HepG2 (cell line): ENCODE results near the gene CXCL17. TPM values are rescaled to one million over a fixed set of nuclear protein-coding genes. Genes with fewer than 3 reads are reported as not detected.

Source experiments
- CBX5 ChIP-seq: sonication (generic); formaldehyde crosslinking; IDR thresholded peaks from 2 replicates; pipeline ENCODE4 v1.4.0; 2020; ENCODE audit warnings: missing genetic modification reagents, borderline replicate concordance
- CERS6 ChIP-seq: sonication (generic); formaldehyde crosslinking; IDR thresholded peaks from 2 replicates; pipeline ENCODE4 v1.5.0; 2020; ENCODE audit warnings: missing genetic modification reagents
- CREB1 ChIP-seq, 2 experiments: fragments of 450-650 bp in 1 of 2; IDR thresholded peaks; 2 replicates each; pipeline ENCODE4 v1.6.1; 2016 to 2017; ENCODE audit warnings: control low read depth in 1 of 2, mild to moderate bottlenecking in 1 of 2, missing compliant biosample characterization in 1 of 2, missing genetic modification characterization in 1 of 2
- DPF2 ChIP-seq: sonication (generic); formaldehyde crosslinking; IDR thresholded peaks from 2 replicates; pipeline ENCODE4 v1.4.0; 2020; ENCODE audit warnings: mild to moderate bottlenecking, low read depth, missing genetic modification reagents, borderline replicate concordance
- HDAC2 ChIP-seq: sonication (generic); formaldehyde crosslinking; IDR thresholded peaks from 2 replicates; pipeline ENCODE4 v1.4.0; 2020; ENCODE audit warnings: missing genetic modification reagents
- HNF4A ChIP-seq: sonication (generic); formaldehyde crosslinking; IDR thresholded peaks from 2 replicates; pipeline ENCODE4 v1.4.0; 2020; ENCODE audit warnings: missing genetic modification reagents
- HNRNPL ChIP-seq: fragments of 200-400 bp; formaldehyde crosslinking; IDR thresholded peaks from 2 replicates; pipeline ENCODE4 v1.6.1; 2017; ENCODE audit warnings: mild to moderate bottlenecking, low read depth, low read length
- JARID2 ChIP-seq: sonication (generic); formaldehyde crosslinking; IDR thresholded peaks from 2 replicates; pipeline ENCODE4 v1.8.1; 2023; ENCODE audit warnings: missing genetic modification reagents, inconsistent platforms; ENCODE audit not compliant: insufficient replicate concordance
- NR2C2 ChIP-seq: sonication (generic); formaldehyde crosslinking; IDR thresholded peaks from 2 replicates; pipeline ENCODE4 v1.4.0; 2020; ENCODE audit warnings: missing genetic modification reagents, mild to moderate bottlenecking, moderate library complexity, borderline replicate concordance
- RAD51 ChIP-seq: fragments of 450-650 bp; IDR thresholded peaks from 2 replicates; pipeline ENCODE4 v1.6.1; 2016; ENCODE audit warnings: borderline replicate concordance
- SALL1 ChIP-seq: sonication (generic); formaldehyde crosslinking; IDR thresholded peaks from 2 replicates; pipeline ENCODE4 v1.8.0; 2022; ENCODE audit warnings: mild to moderate bottlenecking, missing genetic modification reagents
- SKIL ChIP-seq: sonication (generic); formaldehyde crosslinking; IDR thresholded peaks from 2 replicates; pipeline ENCODE4 v1.8.0; 2022; ENCODE audit warnings: missing genetic modification reagents, mild to moderate bottlenecking, moderate library complexity, borderline replicate concordance
- SPEN ChIP-seq: sonication (generic); formaldehyde crosslinking; IDR thresholded peaks from 2 replicates; pipeline ENCODE4 v1.5.1; 2020; ENCODE audit warnings: low read depth, mild to moderate bottlenecking, missing genetic modification reagents
- WIZ ChIP-seq: sonication (generic); formaldehyde crosslinking; IDR thresholded peaks from 2 replicates; pipeline ENCODE4 v1.5.1; 2020; ENCODE audit warnings: mild to moderate bottlenecking, missing genetic modification reagents
- ZBTB46 ChIP-seq: sonication (generic); formaldehyde crosslinking; IDR thresholded peaks from 2 replicates; pipeline ENCODE4 v1.4.0; 2020; ENCODE audit warnings: mild to moderate bottlenecking, missing genetic modification reagents, borderline replicate concordance
- ZNF143 ChIP-seq: sonication (generic); formaldehyde crosslinking; IDR thresholded peaks from 2 replicates; pipeline ENCODE4 v1.4.0; 2020; ENCODE audit warnings: missing genetic modification reagents
- ZNF280B ChIP-seq: sonication (generic); formaldehyde crosslinking; IDR thresholded peaks from 2 replicates; pipeline ENCODE4 v1.5.0; 2020; ENCODE audit warnings: missing genetic modification reagents, mild to moderate bottlenecking, borderline replicate concordance
- ZNF432 ChIP-seq: sonication (generic); formaldehyde crosslinking; IDR thresholded peaks from 2 replicates; pipeline ENCODE4 v1.5.0; 2020; ENCODE audit warnings: missing genetic modification reagents, mild to moderate bottlenecking, borderline replicate concordance
- ZNF784 ChIP-seq: sonication (generic); formaldehyde crosslinking; IDR thresholded peaks from 2 replicates; pipeline ENCODE4 v1.5.1; 2020; ENCODE audit warnings: missing genetic modification reagents, mild to moderate bottlenecking, borderline replicate concordance
- ZNF883 ChIP-seq: sonication (generic); formaldehyde crosslinking; IDR thresholded peaks from 2 replicates; pipeline ENCODE4 v1.5.1; 2020; ENCODE audit warnings: mild to moderate bottlenecking, missing genetic modification reagents; ENCODE audit errors: not compliant biosample characterization
- polyA plus RNA-seq, 8 experiments: library from polyadenylated mRNA; depleted of rRNA in 3 of 8; stranded (reverse) in 7 of 8; unstranded in 1 of 8; fragments of >200 nt; fragmentation: Illumina TruSeq in 4 of 8; extraction: Trizol in 4 of 8; gene quantifications; 2 replicates each; pipeline versions ENCODE4 v1.2.1 to v1.2.3, GENCODE V29; 2011 to 2016; ENCODE audit warnings: low read depth in 4 of 8, missing spikeins in 1 of 8, mixed read lengths in 1 of 8; ENCODE audit not compliant: insufficient read depth in 1 of 8
- total RNA-seq, 5 experiments: library from RNA; depleted of rRNA; stranded (reverse); fragments of >200 nt; fragmentation: Illumina TruSeq; extraction: Trizol; gene quantifications; 2 replicates each; pipeline ENCODE4 v1.2.3, GENCODE V29; 2016; ENCODE audit warnings: low read depth in 1 of 5

Gene CXCL17
- total and polyA plus RNA-seq, 2 of the 13 experiments (the other 11 are each of a cell fraction or from before 2014, with no cell fraction given), result 0.12 TPM; not detected in 1

GRCh38 chr19:42433503-42434260 lies 9.1 kb downstream of the CXCL17 start (continued):
- TF ChIP-seq CREB1 (IDR thresholded peaks at IDR 0.05) (0 out of 2 replicates have a peak, but pooled peaks have one; percentile 9), CREB1 (CRISPR knock-in tag; IDR thresholded peaks at IDR 0.05) (no peak; the same call in 1 of the 2 replicates), SPEN (CRISPR knock-in tag) (0 out of 2 replicates have a peak, but pooled peaks have one; percentile 31), ZBTB46 (no peak), SALL1 (CRISPR knock-in tag) (peak; percentile 94), ZNF883 (CRISPR knock-in tag) (peak; percentile 52), CERS6 (CRISPR knock-in tag) (no peak), NR2C2 (peak; percentile 88), SKIL (no peak), ZNF280B (CRISPR knock-in tag) (no peak), HNRNPL (no peak), DPF2 (CRISPR knock-in tag) (peak; percentile 86), ZNF143 (no peak), JARID2 (no peak), ZNF784 (no peak), CBX5 (CRISPR knock-in tag) (peak; percentile 90; the same call in 1 of the 2 replicates), WIZ (CRISPR knock-in tag) (no peak), HNF4A (peak; percentile 97), ZNF432 (CRISPR knock-in tag) (no peak), RAD51 (no peak), HDAC2 (CRISPR knock-in tag) (peak; percentile 85)
